ENCODE measurements around the gene SOX6.

Gene SOX6

DNA sequence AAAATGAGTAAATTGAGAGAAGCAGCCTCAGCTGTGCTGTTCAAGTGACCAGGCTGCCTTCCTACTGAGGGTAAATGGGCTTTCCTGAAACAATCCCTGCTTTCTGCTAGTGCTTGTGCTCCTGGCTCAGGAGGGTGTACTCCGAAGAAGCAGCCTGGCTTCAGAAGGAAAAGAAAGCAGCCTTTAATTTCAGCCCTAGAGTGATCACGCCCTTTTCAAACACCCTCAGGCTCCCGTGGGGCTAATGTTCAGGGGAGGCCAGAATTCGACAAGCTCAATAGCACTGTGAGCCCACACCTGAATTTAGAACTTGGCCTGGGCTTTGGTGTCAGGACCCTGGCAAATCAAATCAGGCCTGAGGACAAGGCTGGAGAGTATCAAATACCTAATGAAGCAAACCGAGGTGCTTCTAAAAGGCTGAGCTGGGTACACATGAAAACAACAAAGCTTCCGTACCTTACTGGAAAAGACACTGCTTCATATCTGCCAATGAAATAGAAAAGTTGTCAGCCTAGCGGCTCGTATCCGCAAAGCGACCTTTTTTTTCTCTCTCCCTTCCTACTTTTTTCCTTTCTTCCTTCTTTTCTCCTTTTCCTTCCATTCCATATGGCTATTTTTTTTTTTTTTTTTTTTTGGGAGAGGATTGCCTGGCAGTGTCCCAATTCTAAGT is 387.8 kb downstream of the SOX6 start:
- Histone ChIP-seq H3K27ac (no peak overlapping the region), H3K36me3 (ENCODE audit: control insufficient read depth, insufficient read depth, low read length) (no peaks in the 10 kb centered on the region), H3K9ac (no peak overlapping the region), H3K9me3 (ENCODE audit: control insufficient read depth, low read length) (no peaks in the 10 kb centered on the region), H3K4me1 (no peaks in the 10 kb centered on the region), H3K27me3 (ENCODE audit: control insufficient read depth, insufficient read depth, low read length) (no peaks in the 10 kb centered on the region), H3K4me3 (ENCODE audit: low read depth, low read length) (no peak overlapping the region), H3K79me2 (no peaks in the 10 kb centered on the region), H3K4me2 (ENCODE audit: low read length) (no peak overlapping the region), H2AFZ (no peak overlapping the region)
- TF ChIP-seq, protein P1, sequence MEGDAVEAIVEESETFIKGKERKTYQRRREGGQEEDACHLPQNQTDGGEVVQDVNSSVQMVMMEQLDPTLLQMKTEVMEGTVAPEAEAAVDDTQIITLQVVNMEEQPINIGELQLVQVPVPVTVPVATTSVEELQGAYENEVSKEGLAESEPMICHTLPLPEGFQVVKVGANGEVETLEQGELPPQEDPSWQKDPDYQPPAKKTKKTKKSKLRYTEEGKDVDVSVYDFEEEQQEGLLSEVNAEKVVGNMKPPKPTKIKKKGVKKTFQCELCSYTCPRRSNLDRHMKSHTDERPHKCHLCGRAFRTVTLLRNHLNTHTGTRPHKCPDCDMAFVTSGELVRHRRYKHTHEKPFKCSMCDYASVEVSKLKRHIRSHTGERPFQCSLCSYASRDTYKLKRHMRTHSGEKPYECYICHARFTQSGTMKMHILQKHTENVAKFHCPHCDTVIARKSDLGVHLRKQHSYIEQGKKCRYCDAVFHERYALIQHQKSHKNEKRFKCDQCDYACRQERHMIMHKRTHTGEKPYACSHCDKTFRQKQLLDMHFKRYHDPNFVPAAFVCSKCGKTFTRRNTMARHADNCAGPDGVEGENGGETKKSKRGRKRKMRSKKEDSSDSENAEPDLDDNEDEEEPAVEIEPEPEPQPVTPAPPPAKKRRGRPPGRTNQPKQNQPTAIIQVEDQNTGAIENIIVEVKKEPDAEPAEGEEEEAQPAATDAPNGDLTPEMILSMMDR (IDR thresholded peaks at IDR 0.05) = no peak

DNA sequence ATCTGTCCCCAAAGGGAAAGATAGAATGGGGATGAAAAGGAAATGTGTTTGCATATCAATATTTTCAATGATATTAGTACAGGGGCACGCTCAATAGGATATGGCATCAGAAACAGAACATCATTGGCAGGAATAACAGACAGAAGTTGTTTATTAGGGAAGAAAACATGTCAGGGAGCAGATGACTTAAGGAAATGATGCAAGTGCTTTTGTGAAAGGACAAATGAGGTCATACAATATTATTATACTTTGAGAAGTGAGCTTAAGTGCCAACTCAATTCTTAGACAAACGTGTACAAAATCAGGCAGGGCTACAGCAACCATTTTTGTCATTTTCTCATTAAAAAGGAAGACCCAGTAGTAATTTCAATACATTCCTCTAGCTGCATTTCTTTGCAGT is 388.4 kb downstream of the SOX6 start:
- Histone ChIP-seq H3K36me3 (ENCODE audit: control insufficient read depth, insufficient read depth, low read length) (no peaks in the 10 kb centered on the region), H3K4me2 (ENCODE audit: low read length) (no peak overlapping the region), H3K27me3 (ENCODE audit: control insufficient read depth, insufficient read depth, low read length) (no peaks in the 10 kb centered on the region), H3K27ac (no peak overlapping the region), H3K4me3 (ENCODE audit: low read depth, low read length) (no peak overlapping the region), H3K79me2 (no peaks in the 10 kb centered on the region), H3K4me1 (no peaks in the 10 kb centered on the region), H2AFZ (no peak overlapping the region), H3K9ac (no peak overlapping the region), H3K9me3 (ENCODE audit: control insufficient read depth, low read length) (no peaks in the 10 kb centered on the region)
- TF ChIP-seq, protein P1 (IDR thresholded peaks at IDR 0.05) = no peak

DNA sequence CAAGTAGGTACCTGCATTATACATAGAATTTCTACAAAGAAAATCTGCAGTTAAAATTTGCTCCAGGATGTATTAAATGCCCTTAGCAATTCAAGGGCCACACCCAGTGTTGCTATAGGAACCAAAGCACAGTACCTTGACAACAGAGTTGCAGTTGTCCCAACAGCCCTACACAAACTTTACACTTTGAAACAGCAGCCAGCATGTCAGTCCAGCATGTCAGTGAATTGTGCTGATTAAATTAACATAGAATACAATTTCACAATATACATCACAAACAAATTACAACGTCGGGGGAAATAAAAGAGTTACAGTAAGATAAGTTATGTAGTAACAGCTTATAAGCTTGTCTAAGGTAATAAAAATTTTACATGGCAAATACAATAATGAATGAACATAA is 389.2 kb downstream of the SOX6 start:
- H3K79me2 ChIP-seq = no peaks in the 10 kb centered on the region
- H3K4me1 ChIP-seq = no peaks in the 10 kb centered on the region
- H3K27me3 ChIP-seq (ENCODE audit: control insufficient read depth, insufficient read depth, low read length) = no peaks in the 10 kb centered on the region
- no peak overlapping the region for H3K4me3 ChIP-seq (ENCODE audit: low read depth, low read length)
- H3K9me3 ChIP-seq (ENCODE audit: control insufficient read depth, low read length) = no peaks in the 10 kb centered on the region
- H2AFZ ChIP-seq = no peak overlapping the region
- no peaks in the 10 kb centered on the region for H3K36me3 ChIP-seq (ENCODE audit: control insufficient read depth, insufficient read depth, low read length)
- TF ChIP-seq, protein P1 (IDR thresholded peaks at IDR 0.05) = no peak
- H3K27ac ChIP-seq = no peak overlapping the region
- no peak overlapping the region for H3K9ac ChIP-seq
- H3K4me2 ChIP-seq (ENCODE audit: low read length) = no peak overlapping the region

DNA sequence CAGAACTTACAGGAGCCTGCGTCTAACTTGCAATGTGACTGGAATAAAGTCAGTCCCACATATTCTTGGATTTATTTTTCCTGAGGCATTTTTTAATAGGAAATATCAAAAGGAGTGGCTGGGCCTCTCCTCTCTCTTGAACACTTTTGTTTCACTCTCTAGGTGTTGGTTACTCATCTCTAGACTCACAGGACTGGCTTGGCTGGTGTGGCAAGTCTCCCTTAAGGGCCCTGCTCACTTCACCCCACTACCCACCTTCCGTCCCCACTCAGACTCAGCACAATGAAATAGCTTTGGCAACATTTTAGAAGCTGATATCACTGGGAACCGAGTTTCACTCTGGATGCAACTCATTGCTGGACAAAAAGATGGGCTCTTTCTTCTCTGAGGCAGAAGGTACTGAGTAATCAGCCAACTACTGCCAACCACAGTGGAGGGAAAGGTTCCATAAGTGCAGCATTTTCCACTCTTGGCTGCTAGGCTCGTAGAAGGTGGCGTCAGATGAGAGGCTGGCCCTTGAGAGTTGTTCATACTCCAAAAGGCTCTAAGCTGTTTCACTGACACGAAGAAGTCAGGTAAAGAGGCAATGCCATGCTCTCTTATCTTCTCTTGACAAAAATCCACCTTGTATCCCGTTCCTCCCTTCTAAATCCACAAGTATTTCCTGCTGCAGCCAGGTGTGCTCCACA is 390.6 kb downstream of the SOX6 start:
- no peaks in the 10 kb centered on the region for H3K27me3 ChIP-seq (ENCODE audit: control insufficient read depth, insufficient read depth, low read length)
- H3K4me2 ChIP-seq (ENCODE audit: low read length) = no peak overlapping the region
- no peak overlapping the region for H3K4me3 ChIP-seq (ENCODE audit: low read depth, low read length)
- no peaks in the 10 kb centered on the region for H3K79me2 ChIP-seq
- H3K4me1 ChIP-seq = no peaks in the 10 kb centered on the region
- no peak overlapping the region for H2AFZ ChIP-seq
- TF ChIP-seq, protein P1 (IDR thresholded peaks at IDR 0.05) = no peak
- no peak overlapping the region for H3K27ac ChIP-seq
- no peaks in the 10 kb centered on the region for H3K9me3 ChIP-seq (ENCODE audit: control insufficient read depth, low read length)
- no peaks in the 10 kb centered on the region for H3K36me3 ChIP-seq (ENCODE audit: control insufficient read depth, insufficient read depth, low read length)
- H3K9ac ChIP-seq = no peak overlapping the region

DNA sequence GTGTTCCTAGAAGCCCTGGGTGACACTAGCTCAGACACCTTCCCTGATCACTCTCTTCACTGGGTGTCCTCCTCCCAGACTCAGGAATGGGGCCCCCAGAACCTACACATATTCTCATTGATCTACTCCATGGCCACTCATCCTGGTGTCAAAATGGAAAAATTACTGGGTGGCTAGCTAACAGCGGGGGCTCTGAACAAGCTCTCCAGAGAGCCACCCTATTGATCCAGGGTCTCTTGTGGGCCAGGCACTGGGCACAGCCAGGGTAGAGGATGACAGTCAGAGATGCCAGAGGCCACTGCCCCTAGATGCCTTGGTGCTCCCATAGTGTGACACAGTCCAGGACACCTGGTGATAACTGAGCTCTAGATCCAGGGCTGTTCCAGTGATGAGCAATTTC is 393.1 kb downstream of the SOX6 start:
- no peak overlapping the region for H3K27ac ChIP-seq
- no peaks in the 10 kb centered on the region for H3K36me3 ChIP-seq (ENCODE audit: control insufficient read depth, insufficient read depth, low read length)
- H3K4me1 ChIP-seq = no peaks in the 10 kb centered on the region
- no peak overlapping the region for H3K4me3 ChIP-seq (ENCODE audit: low read depth, low read length)
- H3K79me2 ChIP-seq = no peaks in the 10 kb centered on the region
- H2AFZ ChIP-seq = no peak overlapping the region
- no peaks in the 10 kb centered on the region for H3K27me3 ChIP-seq (ENCODE audit: control insufficient read depth, insufficient read depth, low read length)
- H3K4me2 ChIP-seq (ENCODE audit: low read length) = no peak overlapping the region
- no peak overlapping the region for H3K9ac ChIP-seq
- TF ChIP-seq, protein P1 (IDR thresholded peaks at IDR 0.05) = no peak
- no peaks in the 10 kb centered on the region for H3K9me3 ChIP-seq (ENCODE audit: control insufficient read depth, low read length)

Data from parathyroid adenoma (tissue), 2 donors.